ENCODE results near the gene TRIM60. TPM values are rescaled to one million over a fixed set of nuclear protein-coding genes. Genes with fewer than 3 reads are reported as not detected.
"Not testable (repeated sequence)": the region's sequence is repeated elsewhere in the genome, so short reads cannot be mapped to it uniquely, and the experiment has no call there.

Gene TRIM60
- total and polyA plus RNA-seq, 2 experiments from 2014 or later: not detected

DNA sequence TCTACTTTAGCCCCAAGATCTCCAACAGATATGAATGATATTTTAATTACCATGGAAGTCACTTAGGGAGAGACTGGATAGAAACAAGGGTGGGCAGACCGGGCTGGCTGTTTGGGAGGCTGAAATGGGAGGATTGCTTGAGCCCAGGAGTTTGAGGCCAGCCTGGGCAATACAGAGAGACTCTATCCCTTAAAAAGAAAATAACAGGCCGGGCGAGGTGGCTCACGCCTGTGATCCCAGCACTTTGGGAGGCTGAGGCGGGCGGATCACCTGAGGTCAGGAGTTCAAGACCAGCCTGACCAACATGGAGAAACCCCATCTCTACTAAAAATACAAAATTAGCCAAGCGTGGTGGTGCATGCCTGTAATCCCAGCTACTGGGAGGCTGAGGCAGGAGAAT, 53.0 kb downstream of the TRIM60 start:
- not testable (repeated sequence) for H3K27ac Mint-ChIP-seq; H3K9me3 Mint-ChIP-seq; H3K27me3 ChIP-seq (ENCODE audit: insufficient read depth); H3K9me2 ChIP-seq (ENCODE audit: insufficient read depth); H3K36me3 ChIP-seq (ENCODE audit: insufficient read depth); H3K4me2 ChIP-seq; H3K27ac ChIP-seq (ENCODE audit: low read depth); H3K4me3 Mint-ChIP-seq; H3K4me3 ChIP-seq; H3K79me2 ChIP-seq (replicated peaks; ENCODE audit: insufficient read depth); H2AFZ ChIP-seq; H4K20me1 ChIP-seq (replicated peaks; ENCODE audit: insufficient read depth); H3F3A ChIP-seq (replicated peaks; ENCODE audit: low read depth); DNase-seq (ENCODE audit: low spot score); H3K27me3 Mint-ChIP-seq (ENCODE audit: insufficient read depth, low read depth, poor library complexity); ATAC-seq; H3K4me1 ChIP-seq (ENCODE audit: insufficient read depth); H3K4me1 Mint-ChIP-seq
- H3K36me3 Mint-ChIP-seq (ENCODE audit: low read depth): peaks cover 26% of the 10 kb centered on the region

DNA sequence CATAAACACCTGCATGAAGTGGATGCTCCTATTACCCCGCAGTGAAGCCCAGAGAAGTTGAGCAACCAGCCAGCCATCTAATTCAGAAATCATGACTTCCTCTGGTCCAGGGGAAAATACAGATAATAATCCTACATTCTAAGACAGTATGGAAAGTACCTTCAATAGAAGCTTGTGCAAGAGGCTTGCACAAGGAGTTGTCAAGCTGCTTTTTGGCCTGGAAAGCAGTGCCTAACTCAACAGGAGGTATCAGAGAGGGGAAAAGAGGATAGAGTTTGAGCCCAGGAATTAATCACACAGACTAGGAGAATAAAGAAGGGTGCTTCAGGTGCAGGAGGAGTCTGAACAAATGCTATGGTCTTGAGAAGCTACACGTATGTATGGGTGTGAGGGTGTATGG, 54.1 kb downstream of the TRIM60 start:
- no peak overlapping the region for H2AFZ ChIP-seq
- Mint-ChIP-seq H3K4me3 (no peak overlapping the region), H3K36me3 (ENCODE audit: low read depth) (peaks cover 29% of the 10 kb centered on the region), H3K27ac (no peak overlapping the region), H3K9me3 (no peaks in the 10 kb centered on the region), H3K27me3 (ENCODE audit: insufficient read depth, low read depth, poor library complexity) (peaks cover 2% of the 10 kb centered on the region), H3K4me1 (no peaks in the 10 kb centered on the region)
- DNase-seq (ENCODE audit: low spot score): no peak
- no peak overlapping the region for H3K4me2 ChIP-seq
- H3F3A ChIP-seq (replicated peaks; ENCODE audit: low read depth): no peaks in the 10 kb centered on the region
- no peak overlapping the region for H3K27ac ChIP-seq (ENCODE audit: low read depth)
- H3K4me3 ChIP-seq: no peak overlapping the region
- no peaks in the 10 kb centered on the region for H3K79me2 ChIP-seq (replicated peaks; ENCODE audit: insufficient read depth)
- H3K9me2 ChIP-seq (ENCODE audit: insufficient read depth): no peaks in the 10 kb centered on the region
- ATAC-seq: no peak
- no peaks in the 10 kb centered on the region for H4K20me1 ChIP-seq (replicated peaks; ENCODE audit: insufficient read depth)
- peaks cover 4% of the 10 kb centered on the region; the same call in 1 of the 2 replicates for H3K36me3 ChIP-seq (ENCODE audit: insufficient read depth)
- H3K4me1 ChIP-seq (ENCODE audit: insufficient read depth): no peaks in the 10 kb centered on the region
- H3K27me3 ChIP-seq (ENCODE audit: insufficient read depth): no peaks in the 10 kb centered on the region
- TF ChIP-seq, protein P1, sequence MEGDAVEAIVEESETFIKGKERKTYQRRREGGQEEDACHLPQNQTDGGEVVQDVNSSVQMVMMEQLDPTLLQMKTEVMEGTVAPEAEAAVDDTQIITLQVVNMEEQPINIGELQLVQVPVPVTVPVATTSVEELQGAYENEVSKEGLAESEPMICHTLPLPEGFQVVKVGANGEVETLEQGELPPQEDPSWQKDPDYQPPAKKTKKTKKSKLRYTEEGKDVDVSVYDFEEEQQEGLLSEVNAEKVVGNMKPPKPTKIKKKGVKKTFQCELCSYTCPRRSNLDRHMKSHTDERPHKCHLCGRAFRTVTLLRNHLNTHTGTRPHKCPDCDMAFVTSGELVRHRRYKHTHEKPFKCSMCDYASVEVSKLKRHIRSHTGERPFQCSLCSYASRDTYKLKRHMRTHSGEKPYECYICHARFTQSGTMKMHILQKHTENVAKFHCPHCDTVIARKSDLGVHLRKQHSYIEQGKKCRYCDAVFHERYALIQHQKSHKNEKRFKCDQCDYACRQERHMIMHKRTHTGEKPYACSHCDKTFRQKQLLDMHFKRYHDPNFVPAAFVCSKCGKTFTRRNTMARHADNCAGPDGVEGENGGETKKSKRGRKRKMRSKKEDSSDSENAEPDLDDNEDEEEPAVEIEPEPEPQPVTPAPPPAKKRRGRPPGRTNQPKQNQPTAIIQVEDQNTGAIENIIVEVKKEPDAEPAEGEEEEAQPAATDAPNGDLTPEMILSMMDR (conservative IDR thresholded peaks at IDR 0.05; ENCODE audit: low read depth in 2 of 2): no peak
- no peak for TF ChIP-seq ZNF331 (CRISPR knock-in tag; IDR thresholded peaks at IDR 0.05; ENCODE audit: low read depth)
- TF ChIP-seq EZH2phosphoT487 (IDR thresholded peaks at IDR 0.05; ENCODE audit: unreplicated experiment): no peak
- TF ChIP-seq, protein P2, sequence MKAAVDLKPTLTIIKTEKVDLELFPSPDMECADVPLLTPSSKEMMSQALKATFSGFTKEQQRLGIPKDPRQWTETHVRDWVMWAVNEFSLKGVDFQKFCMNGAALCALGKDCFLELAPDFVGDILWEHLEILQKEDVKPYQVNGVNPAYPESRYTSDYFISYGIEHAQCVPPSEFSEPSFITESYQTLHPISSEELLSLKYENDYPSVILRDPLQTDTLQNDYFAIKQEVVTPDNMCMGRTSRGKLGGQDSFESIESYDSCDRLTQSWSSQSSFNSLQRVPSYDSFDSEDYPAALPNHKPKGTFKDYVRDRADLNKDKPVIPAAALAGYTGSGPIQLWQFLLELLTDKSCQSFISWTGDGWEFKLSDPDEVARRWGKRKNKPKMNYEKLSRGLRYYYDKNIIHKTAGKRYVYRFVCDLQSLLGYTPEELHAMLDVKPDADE (IDR thresholded peaks at IDR 0.05): no peak
- TF ChIP-seq JUNB (IDR thresholded peaks at IDR 0.05; ENCODE audit: unreplicated experiment): no peak
- TF ChIP-seq, protein P3, sequence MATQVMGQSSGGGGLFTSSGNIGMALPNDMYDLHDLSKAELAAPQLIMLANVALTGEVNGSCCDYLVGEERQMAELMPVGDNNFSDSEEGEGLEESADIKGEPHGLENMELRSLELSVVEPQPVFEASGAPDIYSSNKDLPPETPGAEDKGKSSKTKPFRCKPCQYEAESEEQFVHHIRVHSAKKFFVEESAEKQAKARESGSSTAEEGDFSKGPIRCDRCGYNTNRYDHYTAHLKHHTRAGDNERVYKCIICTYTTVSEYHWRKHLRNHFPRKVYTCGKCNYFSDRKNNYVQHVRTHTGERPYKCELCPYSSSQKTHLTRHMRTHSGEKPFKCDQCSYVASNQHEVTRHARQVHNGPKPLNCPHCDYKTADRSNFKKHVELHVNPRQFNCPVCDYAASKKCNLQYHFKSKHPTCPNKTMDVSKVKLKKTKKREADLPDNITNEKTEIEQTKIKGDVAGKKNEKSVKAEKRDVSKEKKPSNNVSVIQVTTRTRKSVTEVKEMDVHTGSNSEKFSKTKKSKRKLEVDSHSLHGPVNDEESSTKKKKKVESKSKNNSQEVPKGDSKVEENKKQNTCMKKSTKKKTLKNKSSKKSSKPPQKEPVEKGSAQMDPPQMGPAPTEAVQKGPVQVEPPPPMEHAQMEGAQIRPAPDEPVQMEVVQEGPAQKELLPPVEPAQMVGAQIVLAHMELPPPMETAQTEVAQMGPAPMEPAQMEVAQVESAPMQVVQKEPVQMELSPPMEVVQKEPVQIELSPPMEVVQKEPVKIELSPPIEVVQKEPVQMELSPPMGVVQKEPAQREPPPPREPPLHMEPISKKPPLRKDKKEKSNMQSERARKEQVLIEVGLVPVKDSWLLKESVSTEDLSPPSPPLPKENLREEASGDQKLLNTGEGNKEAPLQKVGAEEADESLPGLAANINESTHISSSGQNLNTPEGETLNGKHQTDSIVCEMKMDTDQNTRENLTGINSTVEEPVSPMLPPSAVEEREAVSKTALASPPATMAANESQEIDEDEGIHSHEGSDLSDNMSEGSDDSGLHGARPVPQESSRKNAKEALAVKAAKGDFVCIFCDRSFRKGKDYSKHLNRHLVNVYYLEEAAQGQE (IDR thresholded peaks at IDR 0.05; ENCODE audit: unreplicated experiment): no peak
- TF ChIP-seq STAT1 (IDR thresholded peaks at IDR 0.05; ENCODE audit: unreplicated experiment): no peak
- TF ChIP-seq POLR2AphosphoS5 (IDR thresholded peaks at IDR 0.05; ENCODE audit: low read depth): no peak
- no peak for TF ChIP-seq NANOG (IDR thresholded peaks at IDR 0.05; ENCODE audit: borderline replicate concordance)
- no peak for TF ChIP-seq ZNF114 (CRISPR knock-in tag; IDR thresholded peaks at IDR 0.05)
- TF ChIP-seq, protein P4, sequence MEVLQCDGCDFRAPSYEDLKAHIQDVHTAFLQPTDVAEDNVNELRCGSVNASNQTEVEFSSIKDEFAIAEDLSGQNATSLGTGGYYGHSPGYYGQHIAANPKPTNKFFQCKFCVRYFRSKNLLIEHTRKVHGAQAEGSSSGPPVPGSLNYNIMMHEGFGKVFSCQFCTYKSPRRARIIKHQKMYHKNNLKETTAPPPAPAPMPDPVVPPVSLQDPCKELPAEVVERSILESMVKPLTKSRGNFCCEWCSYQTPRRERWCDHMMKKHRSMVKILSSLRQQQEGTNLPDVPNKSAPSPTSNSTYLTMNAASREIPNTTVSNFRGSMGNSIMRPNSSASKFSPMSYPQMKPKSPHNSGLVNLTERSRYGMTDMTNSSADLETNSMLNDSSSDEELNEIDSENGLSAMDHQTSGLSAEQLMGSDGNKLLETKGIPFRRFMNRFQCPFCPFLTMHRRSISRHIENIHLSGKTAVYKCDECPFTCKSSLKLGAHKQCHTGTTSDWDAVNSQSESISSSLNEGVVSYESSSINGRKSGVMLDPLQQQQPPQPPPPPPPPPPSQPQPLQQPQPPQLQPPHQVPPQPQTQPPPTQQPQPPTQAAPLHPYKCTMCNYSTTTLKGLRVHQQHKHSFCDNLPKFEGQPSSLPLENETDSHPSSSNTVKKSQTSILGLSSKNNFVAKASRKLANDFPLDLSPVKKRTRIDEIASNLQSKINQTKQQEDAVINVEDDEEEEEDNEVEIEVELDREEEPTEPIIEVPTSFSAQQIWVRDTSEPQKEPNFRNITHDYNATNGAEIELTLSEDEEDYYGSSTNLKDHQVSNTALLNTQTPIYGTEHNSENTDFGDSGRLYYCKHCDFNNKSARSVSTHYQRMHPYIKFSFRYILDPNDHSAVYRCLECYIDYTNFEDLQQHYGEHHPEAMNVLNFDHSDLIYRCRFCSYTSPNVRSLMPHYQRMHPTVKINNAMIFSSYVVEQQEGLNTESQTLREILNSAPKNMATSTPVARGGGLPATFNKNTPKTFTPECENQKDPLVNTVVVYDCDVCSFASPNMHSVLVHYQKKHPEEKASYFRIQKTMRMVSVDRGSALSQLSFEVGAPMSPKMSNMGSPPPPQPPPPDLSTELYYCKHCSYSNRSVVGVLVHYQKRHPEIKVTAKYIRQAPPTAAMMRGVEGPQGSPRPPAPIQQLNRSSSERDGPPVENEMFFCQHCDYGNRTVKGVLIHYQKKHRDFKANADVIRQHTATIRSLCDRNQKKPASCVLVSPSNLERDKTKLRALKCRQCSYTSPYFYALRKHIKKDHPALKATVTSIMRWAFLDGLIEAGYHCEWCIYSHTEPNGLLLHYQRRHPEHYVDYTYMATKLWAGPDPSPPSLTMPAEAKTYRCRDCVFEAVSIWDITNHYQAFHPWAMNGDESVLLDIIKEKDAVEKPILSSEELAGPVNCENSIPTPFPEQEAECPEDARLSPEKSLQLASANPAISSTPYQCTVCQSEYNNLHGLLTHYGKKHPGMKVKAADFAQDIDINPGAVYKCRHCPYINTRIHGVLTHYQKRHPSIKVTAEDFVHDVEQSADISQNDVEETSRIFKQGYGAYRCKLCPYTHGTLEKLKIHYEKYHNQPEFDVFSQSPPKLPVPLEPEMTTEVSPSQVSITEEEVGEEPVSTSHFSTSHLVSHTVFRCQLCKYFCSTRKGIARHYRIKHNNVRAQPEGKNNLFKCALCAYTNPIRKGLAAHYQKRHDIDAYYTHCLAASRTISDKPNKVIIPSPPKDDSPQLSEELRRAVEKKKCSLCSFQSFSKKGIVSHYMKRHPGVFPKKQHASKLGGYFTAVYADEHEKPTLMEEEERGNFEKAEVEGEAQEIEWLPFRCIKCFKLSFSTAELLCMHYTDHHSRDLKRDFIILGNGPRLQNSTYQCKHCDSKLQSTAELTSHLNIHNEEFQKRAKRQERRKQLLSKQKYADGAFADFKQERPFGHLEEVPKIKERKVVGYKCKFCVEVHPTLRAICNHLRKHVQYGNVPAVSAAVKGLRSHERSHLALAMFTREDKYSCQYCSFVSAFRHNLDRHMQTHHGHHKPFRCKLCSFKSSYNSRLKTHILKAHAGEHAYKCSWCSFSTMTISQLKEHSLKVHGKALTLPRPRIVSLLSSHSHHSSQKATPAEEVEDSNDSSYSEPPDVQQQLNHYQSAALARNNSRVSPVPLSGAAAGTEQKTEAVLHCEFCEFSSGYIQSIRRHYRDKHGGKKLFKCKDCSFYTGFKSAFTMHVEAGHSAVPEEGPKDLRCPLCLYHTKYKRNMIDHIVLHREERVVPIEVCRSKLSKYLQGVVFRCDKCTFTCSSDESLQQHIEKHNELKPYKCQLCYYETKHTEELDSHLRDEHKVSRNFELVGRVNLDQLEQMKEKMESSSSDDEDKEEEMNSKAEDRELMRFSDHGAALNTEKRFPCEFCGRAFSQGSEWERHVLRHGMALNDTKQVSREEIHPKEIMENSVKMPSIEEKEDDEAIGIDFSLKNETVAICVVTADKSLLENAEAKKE (CRISPR knock-in tag; IDR thresholded peaks at IDR 0.05): no peak
